AML-193 (cell line): Measurements from ENCODE around the gene GAMT.
A peak's percentile ranks its signal among the peaks of the same experiment; 100 is the strongest.

Experiments used
- DNase-seq, 2 experiments: peaks; one replicate each; lab custom pipeline; 2025; lab: John Stamatoyannopoulos, UW

The GAMT gene

GRCh38 chr19:1364070-1364704 is 37.2 kb downstream of the GAMT start:
- DNase-seq: peak in 1 of 2 experiments; percentile 22

- DNase-seq: peak; percentile 47 to 58
Observed at GRCh38 chr19:1363599-1363998, 37.7 kb downstream of the GAMT start.

- DNase-seq: no peak
Observed at GRCh38 chr19:1362387-1363257, 38.7 kb downstream of the GAMT start.

GRCh38 chr19:1361601-1362386 is 39.5 kb downstream of the GAMT start:
- no peak for DNase-seq

GRCh38 chr19:1360818-1361461 is 40.4 kb downstream of the GAMT start:
- peak; percentile 13 to 21 for DNase-seq

GRCh38 chr19:1360126-1360817 is 41.1 kb downstream of the GAMT start:
- DNase-seq: no peak

GRCh38 chr19:1357531-1358109 is 43.7 kb downstream of the GAMT start:
- DNase-seq: no peak

- DNase-seq: no peak
Observed at GRCh38 chr19:1356508-1356865, 44.9 kb downstream of the GAMT start.

GRCh38 chr19:1355568-1356507 is 45.5 kb downstream of the GAMT start:
- DNase-seq: peak in 1 of 2 experiments; percentile 19

GRCh38 chr19:1354970-1355567 is 46.3 kb downstream of the GAMT start:
- DNase-seq: no peak

- DNase-seq: no peak
Observed at GRCh38 chr19:1353144-1353543, 48.2 kb downstream of the GAMT start.

GRCh38 chr19:1351381-1351851 is 49.9 kb downstream of the GAMT start:
- no peak for DNase-seq

GRCh38 chr19:1350867-1351266 is 50.5 kb downstream of the GAMT start:
- no peak for DNase-seq

- DNase-seq: no peak
Observed at GRCh38 chr19:1349211-1349610, 52.1 kb downstream of the GAMT start.
